Nephron (organoid): ENCODE measurements around the gene PDE4D.
"Not testable (repeated sequence)": the region's sequence is repeated elsewhere in the genome, so short reads cannot be mapped to it uniquely, and the experiment has no call there.

Experiments
- H3K27ac Mint-ChIP-seq, 3 experiments: 2 replicates each; pipeline ENCODE4 v1.8.0; 2020; ENCODE audit warnings: mixed read lengths in 3 of 3, mild to moderate bottlenecking in 2 of 3, moderate library complexity in 1 of 3
- H3K27me3 Mint-ChIP-seq: 2 replicates; pipeline ENCODE4 v1.8.0; 2021; ENCODE audit warnings: low read depth, mild to moderate bottlenecking, moderate library complexity, mixed read lengths
- H3K36me3 Mint-ChIP-seq: 2 replicates; pipeline ENCODE4 v1.8.0; 2020; ENCODE audit warnings: low read depth, mixed read lengths
- H3K4me1 Mint-ChIP-seq: 2 replicates; pipeline ENCODE4 v1.8.0; 2020; ENCODE audit warnings: mixed read lengths
- H3K4me3 Mint-ChIP-seq, 3 experiments: 2 replicates each; pipeline ENCODE4 v1.8.0; 2020; ENCODE audit warnings: mild to moderate bottlenecking in 3 of 3, mixed read lengths in 3 of 3, moderate library complexity in 2 of 3
- H3K9me3 Mint-ChIP-seq: 2 replicates; pipeline ENCODE4 v1.8.0; 2020; ENCODE audit warnings: mixed read lengths
- TF ChIP-seq, protein P1 (sequence below), 3 experiments: fragments of 200-600 bp; sonication (generic); IDR thresholded peaks; one replicate each; pipeline ENCODE4 v1.5.0; 2021; ENCODE audit warnings: antibody characterized with exemption in 3 of 3; ENCODE audit not compliant: unreplicated experiment in 3 of 3

Gene PDE4D

DNA sequence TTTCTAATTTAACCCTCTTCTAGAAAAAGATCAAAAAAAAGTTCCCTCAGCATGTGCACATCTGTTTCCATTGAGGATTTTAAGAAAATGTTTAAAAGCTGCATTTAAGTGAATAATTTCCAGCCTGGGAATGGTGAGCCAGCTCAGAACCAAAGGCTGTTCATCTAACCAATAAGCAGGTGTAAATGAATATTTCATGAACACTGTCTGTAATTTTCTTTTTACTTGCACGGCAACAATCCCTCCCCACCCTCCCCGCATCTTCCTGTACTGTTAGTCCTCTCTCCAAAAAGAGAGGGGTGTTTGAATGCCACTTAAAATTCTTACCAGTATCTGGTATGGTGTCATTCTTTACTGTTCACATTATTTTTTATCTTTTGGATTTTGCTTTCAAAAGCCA is 425.6 kb downstream of the PDE4D start:
- H3K27ac Mint-ChIP-seq = peak overlapping the region in 1 of 3 experiments; percentile 37
- H3K27me3 Mint-ChIP-seq = no peaks in the 10 kb centered on the region
- TF ChIP-seq, protein P1, sequence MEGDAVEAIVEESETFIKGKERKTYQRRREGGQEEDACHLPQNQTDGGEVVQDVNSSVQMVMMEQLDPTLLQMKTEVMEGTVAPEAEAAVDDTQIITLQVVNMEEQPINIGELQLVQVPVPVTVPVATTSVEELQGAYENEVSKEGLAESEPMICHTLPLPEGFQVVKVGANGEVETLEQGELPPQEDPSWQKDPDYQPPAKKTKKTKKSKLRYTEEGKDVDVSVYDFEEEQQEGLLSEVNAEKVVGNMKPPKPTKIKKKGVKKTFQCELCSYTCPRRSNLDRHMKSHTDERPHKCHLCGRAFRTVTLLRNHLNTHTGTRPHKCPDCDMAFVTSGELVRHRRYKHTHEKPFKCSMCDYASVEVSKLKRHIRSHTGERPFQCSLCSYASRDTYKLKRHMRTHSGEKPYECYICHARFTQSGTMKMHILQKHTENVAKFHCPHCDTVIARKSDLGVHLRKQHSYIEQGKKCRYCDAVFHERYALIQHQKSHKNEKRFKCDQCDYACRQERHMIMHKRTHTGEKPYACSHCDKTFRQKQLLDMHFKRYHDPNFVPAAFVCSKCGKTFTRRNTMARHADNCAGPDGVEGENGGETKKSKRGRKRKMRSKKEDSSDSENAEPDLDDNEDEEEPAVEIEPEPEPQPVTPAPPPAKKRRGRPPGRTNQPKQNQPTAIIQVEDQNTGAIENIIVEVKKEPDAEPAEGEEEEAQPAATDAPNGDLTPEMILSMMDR (IDR thresholded peaks at IDR 0.05; ENCODE audit: unreplicated experiment in 3 of 3) = no peak
- H3K9me3 Mint-ChIP-seq = peaks cover 2% of the 10 kb centered on the region
- peaks cover 14% of the 10 kb centered on the region for H3K4me1 Mint-ChIP-seq
- H3K36me3 Mint-ChIP-seq = no peaks in the 10 kb centered on the region
- H3K4me3 Mint-ChIP-seq = no peak overlapping the region

DNA sequence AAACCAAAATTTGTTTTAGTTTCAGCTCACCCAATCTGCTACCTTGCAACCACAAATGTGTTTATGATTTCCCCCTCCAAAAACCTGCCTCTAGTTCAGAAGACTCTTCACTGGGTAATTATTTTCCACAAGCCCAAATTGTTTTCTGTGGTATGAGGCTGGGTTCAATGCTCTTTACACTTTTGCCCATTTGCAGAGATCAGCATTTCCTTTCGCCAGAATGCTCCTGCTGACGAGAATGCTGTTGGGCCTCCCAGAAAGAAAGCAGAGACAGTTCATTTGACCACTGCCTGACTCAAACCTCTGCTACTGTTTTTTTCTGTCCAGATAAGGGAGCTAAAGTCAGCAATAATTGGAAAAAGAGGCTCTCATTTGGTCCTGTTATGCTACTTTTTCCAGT is 427.3 kb downstream of the PDE4D start:
- H3K27ac Mint-ChIP-seq = peak overlapping the region; percentile 59 to 86 (median 73)
- H3K36me3 Mint-ChIP-seq = no peaks in the 10 kb centered on the region
- H3K4me3 Mint-ChIP-seq = no peak overlapping the region
- peaks cover 2% of the 10 kb centered on the region for H3K9me3 Mint-ChIP-seq
- TF ChIP-seq, protein P1 (IDR thresholded peaks at IDR 0.05; ENCODE audit: unreplicated experiment in 3 of 3) = no peak
- peaks cover 14% of the 10 kb centered on the region for H3K4me1 Mint-ChIP-seq
- H3K27me3 Mint-ChIP-seq = no peaks in the 10 kb centered on the region

DNA sequence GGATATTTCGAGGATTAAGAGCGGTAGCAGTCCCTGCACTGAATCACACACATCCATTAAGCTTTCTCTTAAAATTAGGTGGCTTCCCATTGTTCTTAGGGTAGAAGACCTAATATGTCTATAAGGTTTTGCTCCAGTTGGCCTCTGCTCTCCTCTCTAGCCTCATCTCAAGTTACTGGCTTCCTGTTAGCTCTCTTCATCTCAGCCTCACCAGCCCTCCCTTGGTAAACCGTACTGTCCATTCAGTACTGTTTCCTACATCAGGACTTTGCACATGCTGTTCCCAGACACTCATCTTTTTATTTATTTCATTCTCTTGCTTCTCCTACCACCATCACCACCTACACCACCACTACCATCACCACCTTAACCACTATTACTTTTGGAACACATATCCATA is 428.6 kb downstream of the PDE4D start:
- no peaks in the 10 kb centered on the region for H3K27me3 Mint-ChIP-seq
- peaks cover 2% of the 10 kb centered on the region for H3K9me3 Mint-ChIP-seq
- H3K4me3 Mint-ChIP-seq = no peak overlapping the region
- no peak overlapping the region for H3K27ac Mint-ChIP-seq
- no peaks in the 10 kb centered on the region for H3K36me3 Mint-ChIP-seq
- peaks cover 19% of the 10 kb centered on the region for H3K4me1 Mint-ChIP-seq
- TF ChIP-seq, protein P1 (IDR thresholded peaks at IDR 0.05; ENCODE audit: unreplicated experiment in 3 of 3) = no peak

DNA sequence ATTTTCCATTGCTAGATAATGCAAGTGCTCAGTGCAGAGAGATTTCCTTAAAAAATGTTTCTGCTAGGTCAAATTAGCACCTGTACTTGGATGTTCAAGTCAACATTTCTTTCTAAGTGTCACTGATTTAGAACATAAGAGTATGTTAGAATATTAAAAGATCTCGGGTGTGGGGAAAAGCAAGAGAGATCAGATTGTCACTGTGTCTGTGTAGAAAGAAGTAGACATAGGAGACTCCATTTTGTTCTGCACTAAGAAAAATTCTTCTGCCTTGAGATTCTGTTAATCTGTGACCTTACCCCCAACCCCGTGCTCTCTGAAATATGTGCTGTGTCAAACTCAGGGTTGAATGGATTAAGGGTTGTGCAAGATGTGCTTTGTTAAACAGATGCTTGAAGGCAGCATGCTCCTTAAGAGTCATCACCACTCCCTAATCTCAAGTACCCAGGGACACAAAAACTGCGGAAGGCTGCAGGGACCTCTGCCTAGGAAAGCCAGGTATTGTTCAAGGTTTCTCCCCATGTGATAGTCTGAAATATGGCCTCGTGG is 429.8 kb downstream of the PDE4D start:
- H3K4me3 Mint-ChIP-seq, H3K36me3 Mint-ChIP-seq, H3K27ac Mint-ChIP-seq, H3K9me3 Mint-ChIP-seq, H3K27me3 Mint-ChIP-seq: not testable (repeated sequence)
- peaks cover 19% of the 10 kb centered on the region for H3K4me1 Mint-ChIP-seq

DNA sequence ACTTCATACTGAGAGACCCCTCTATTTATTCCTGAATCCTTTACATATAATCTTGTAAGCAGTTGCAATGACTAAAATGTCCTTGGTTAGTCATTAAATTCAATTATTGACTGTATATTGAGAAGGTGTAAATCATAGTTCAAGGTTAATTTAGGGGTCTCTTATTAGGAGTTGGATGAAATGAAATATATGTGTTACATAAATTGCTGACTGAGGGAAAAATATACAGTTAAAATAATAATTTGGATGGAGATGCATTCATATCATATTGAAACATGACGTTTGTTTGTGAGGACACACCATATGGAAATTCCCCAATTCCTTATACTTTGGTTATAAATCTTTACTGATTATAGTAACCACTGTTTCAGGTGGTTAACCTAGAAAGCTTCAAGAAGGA is 430.6 kb downstream of the PDE4D start:
- TF ChIP-seq, protein P1 (IDR thresholded peaks at IDR 0.05; ENCODE audit: unreplicated experiment in 3 of 3) = no peak
- no peaks in the 10 kb centered on the region for H3K27me3 Mint-ChIP-seq
- H3K4me1 Mint-ChIP-seq = peaks cover 19% of the 10 kb centered on the region
- peaks cover 3% of the 10 kb centered on the region for H3K9me3 Mint-ChIP-seq
- H3K27ac Mint-ChIP-seq = no peak overlapping the region
- H3K36me3 Mint-ChIP-seq = peaks cover 1% of the 10 kb centered on the region
- H3K4me3 Mint-ChIP-seq = no peak overlapping the region

DNA sequence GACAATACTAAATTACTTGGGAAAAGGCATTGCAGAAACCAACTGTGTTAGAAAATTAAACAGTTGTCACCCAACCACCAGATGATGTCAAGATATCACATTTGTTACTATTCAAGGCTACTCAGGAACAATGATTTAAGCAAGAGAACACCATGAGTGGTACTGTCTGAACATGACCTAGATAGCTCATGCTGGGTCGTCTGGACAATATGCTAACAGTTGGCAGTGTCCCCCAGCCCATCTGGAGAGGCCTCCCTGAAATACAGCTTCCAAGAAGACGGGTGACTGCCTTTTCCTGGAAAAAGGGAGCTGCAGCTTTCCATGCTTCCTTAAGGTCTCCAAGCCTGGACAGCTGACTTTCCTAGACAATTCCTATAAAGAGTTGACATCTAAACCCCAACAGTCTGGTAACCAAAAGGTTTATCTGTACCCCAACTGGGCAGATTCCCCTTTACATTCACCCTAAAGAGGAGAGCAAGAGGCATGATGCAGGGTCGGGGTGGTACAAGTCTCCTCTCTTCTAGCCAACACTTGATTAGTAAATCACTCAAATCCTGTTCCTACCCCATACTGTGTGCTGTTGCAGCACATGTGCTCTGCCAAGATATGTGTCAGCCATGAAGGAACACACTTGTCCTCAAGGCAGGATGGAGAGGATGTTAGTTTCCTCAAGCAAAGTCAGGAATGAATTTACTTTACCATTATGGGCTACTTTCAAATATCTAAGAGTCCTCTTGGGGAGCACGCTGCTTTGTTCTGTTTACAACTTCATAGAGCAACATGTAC is 433.0 kb downstream of the PDE4D start:
- TF ChIP-seq, protein P1 (IDR thresholded peaks at IDR 0.05; ENCODE audit: unreplicated experiment in 3 of 3) = no peak
- H3K4me3 Mint-ChIP-seq = no peak overlapping the region
- peaks cover 15% of the 10 kb centered on the region for H3K36me3 Mint-ChIP-seq
- no peaks in the 10 kb centered on the region for H3K27me3 Mint-ChIP-seq
- peak overlapping the region in 1 of 3 experiments; percentile 18 for H3K27ac Mint-ChIP-seq
- peaks cover 6% of the 10 kb centered on the region for H3K4me1 Mint-ChIP-seq
- peaks cover 14% of the 10 kb centered on the region for H3K9me3 Mint-ChIP-seq
